HG02571 (cell line): Measurements from ENCODE around the gene MYO6.
A peak's percentile ranks its signal among the peaks of the same experiment; 100 is the strongest.

Experiments
- ATAC-seq: cut with Tn5 transposase; IDR thresholded peaks from one replicate; pipeline ENCODE4 v1.9.1; 2021; ENCODE audit warnings: mild to moderate bottlenecking, moderate library complexity; ENCODE audit not compliant: unreplicated experiment

MYO6 gene

GRCh38 chr6:75819776-75820487 is 70.9 kb downstream of the MYO6 start:
- ATAC-seq: no peak

- ATAC-seq: peak; percentile 88
These were observed 75.1 kb downstream of the MYO6 start for GRCh38 chr6:75824160-75824559.

- no peak for ATAC-seq
These were observed 78.1 kb downstream of the MYO6 start for GRCh38 chr6:75827163-75827562.

GRCh38 chr6:75830959-75831885 is 82.2 kb downstream of the MYO6 start:
- ATAC-seq: peak; percentile 67

GRCh38 chr6:75834447-75834846 is 85.4 kb downstream of the MYO6 start:
- ATAC-seq: no peak

- ATAC-seq: no peak
These were observed 93.2 kb downstream of the MYO6 start for GRCh38 chr6:75842191-75842590.

GRCh38 chr6:75842732-75843131 is 93.7 kb downstream of the MYO6 start:
- ATAC-seq: no peak

GRCh38 chr6:75843396-75843795 is 94.4 kb downstream of the MYO6 start:
- ATAC-seq: no peak

GRCh38 chr6:75848274-75848673 is 99.2 kb downstream of the MYO6 start:
- ATAC-seq: no peak

- ATAC-seq: no peak
These were observed 100.4 kb downstream of the MYO6 start for GRCh38 chr6:75849329-75850025.

GRCh38 chr6:75850026-75850833 is 101.2 kb downstream of the MYO6 start:
- ATAC-seq: no peak

GRCh38 chr6:75852721-75853120 is 103.7 kb downstream of the MYO6 start:
- no peak for ATAC-seq

GRCh38 chr6:75853806-75854205 is 104.8 kb downstream of the MYO6 start:
- ATAC-seq: no peak

GRCh38 chr6:75855052-75855451 is 106.0 kb downstream of the MYO6 start:
- ATAC-seq: no peak

- ATAC-seq: no peak
These were observed 107.9 kb downstream of the MYO6 start for GRCh38 chr6:75856902-75857301.

- no peak for ATAC-seq
These were observed 114.0 kb downstream of the MYO6 start for GRCh38 chr6:75863001-75863400.

GRCh38 chr6:75863784-75864183 is 114.7 kb downstream of the MYO6 start:
- ATAC-seq: no peak

GRCh38 chr6:75864446-75864845 is 115.4 kb downstream of the MYO6 start:
- ATAC-seq: no peak

- no peak for ATAC-seq
These were observed 121.3 kb downstream of the MYO6 start for GRCh38 chr6:75870389-75870788.

GRCh38 chr6:75874224-75874623 is 125.2 kb downstream of the MYO6 start:
- ATAC-seq: no peak

- ATAC-seq: no peak
These were observed 127.1 kb downstream of the MYO6 start for GRCh38 chr6:75876152-75876551.
